CD14-positive monocyte (primary cell): Measurements from ENCODE around the gene TMEM150C. TPM values are rescaled to one million over a fixed set of nuclear protein-coding genes. Genes with fewer than 3 reads are reported as not detected.
"Not testable (repeated sequence)": the region's sequence is repeated elsewhere in the genome, so short reads cannot be mapped to it uniquely, and the experiment has no call there.

Experiments used
- DNase-seq, 3 donors: peaks; one replicate each; pipeline ENCODE4 v3.0.0-alpha.2; 2011 to 2022
- H2AFZ ChIP-seq: 2 replicates; pipeline ENCODE4 v1.6.0; 2012; ENCODE audit warnings: mild to moderate bottlenecking, low read depth, low read length, inconsistent platforms; ENCODE audit not compliant: insufficient read depth, poor library complexity, severe bottlenecking
- H3K27ac ChIP-seq, 2 donors: 1 replicate in 1 of 2; 2 replicates in 1 of 2; pipeline ENCODE4 v1.5.1; 2012 to 2013; ENCODE audit warnings: low read length in 2 of 2, control low read depth in 1 of 2, inconsistent platforms in 1 of 2, low read depth in 1 of 2, mild to moderate bottlenecking in 1 of 2
- H3K27me3 ChIP-seq, 2 donors: one replicate each; pipeline versions ENCODE4 v1.6.0 to v1.6.1; 2011 to 2013; ENCODE audit warnings: low read length in 2 of 2; ENCODE audit not compliant: control insufficient read depth in 2 of 2, insufficient read depth in 2 of 2
- H3K36me3 ChIP-seq, 2 donors: replicated peaks in 1 of 2; 1 replicate in 1 of 2; 2 replicates in 1 of 2; pipeline versions ENCODE4 v1.5.1 to v1.6.1; 2012 to 2013; ENCODE audit warnings: low read length in 2 of 2, control low read depth in 1 of 2, inconsistent platforms in 1 of 2, mild to moderate bottlenecking in 1 of 2; ENCODE audit not compliant: insufficient read depth in 2 of 2, control insufficient read depth in 1 of 2
- H3K4me1 ChIP-seq, 2 donors: 1 replicate in 1 of 2; 2 replicates in 1 of 2; pipeline versions ENCODE4 v1.5.1 to v1.6.1; 2012 to 2013; ENCODE audit warnings: low read length in 2 of 2, control low read depth in 1 of 2, inconsistent platforms in 1 of 2, mild to moderate bottlenecking in 1 of 2, moderate library complexity in 1 of 2; ENCODE audit not compliant: insufficient read depth in 2 of 2, control insufficient read depth in 1 of 2
- H3K4me2 ChIP-seq: replicated peaks from 2 replicates; pipeline ENCODE3; 2012; ENCODE audit warnings: low read length, moderate library complexity, mild to moderate bottlenecking; ENCODE audit not compliant: poor library complexity, severe bottlenecking; ENCODE audit errors: extremely low read depth
- H3K4me3 ChIP-seq, 3 experiments: fragments of 200-600 bp in 1 of 3; sonication (generic) in 1 of 3; replicated peaks in 1 of 3; 1 replicate in 2 of 3; 2 replicates in 1 of 3; pipeline ENCODE4 v1.5.1; 2011 to 2013; ENCODE audit warnings: low read length in 3 of 3, mild to moderate bottlenecking in 3 of 3, control low read depth in 2 of 3, low read depth in 2 of 3, inconsistent platforms in 1 of 3, moderate library complexity in 1 of 3
- H3K79me2 ChIP-seq: 2 replicates; pipeline ENCODE4 v1.6.0; 2012; ENCODE audit warnings: mild to moderate bottlenecking, control low read depth, inconsistent platforms, low read length, moderate library complexity; ENCODE audit not compliant: insufficient read depth
- H3K9ac ChIP-seq: 2 replicates; pipeline ENCODE4 v1.6.0; 2017; ENCODE audit warnings: low read length, mild to moderate bottlenecking; ENCODE audit not compliant: insufficient read depth, poor library complexity, severe bottlenecking
- H3K9me3 ChIP-seq, 2 donors: replicated peaks in 1 of 2; 1 replicate in 1 of 2; 2 replicates in 1 of 2; pipeline versions ENCODE4 v1.5.1 to v1.6.1; 2012 to 2013; ENCODE audit warnings: low read length in 2 of 2, control low read depth in 1 of 2; ENCODE audit not compliant: control insufficient read depth in 1 of 2, insufficient read depth in 1 of 2
- H4K20me1 ChIP-seq: 2 replicates; pipeline ENCODE4 v1.6.0; 2012; ENCODE audit warnings: mild to moderate bottlenecking, low read length, control low read depth, moderate library complexity; ENCODE audit not compliant: insufficient read depth
- H3K27ac Mint-ChIP-seq, 7 donors: one replicate each; pipeline ENCODE4 v1.8.0; 2020; ENCODE audit warnings: mild to moderate bottlenecking in 7 of 7, mixed read lengths in 7 of 7, moderate library complexity in 6 of 7, inconsistent platforms in 2 of 7
- H3K27me3 Mint-ChIP-seq, 3 donors: one replicate each; pipeline ENCODE4 v1.8.0; 2021 to 2022; ENCODE audit warnings: low read depth in 3 of 3, mild to moderate bottlenecking in 3 of 3, mixed read lengths in 3 of 3, moderate library complexity in 3 of 3, inconsistent platforms in 1 of 3
- H3K36me3 Mint-ChIP-seq, 2 donors: one replicate each; pipeline ENCODE4 v1.8.0; 2020; ENCODE audit warnings: mixed read lengths in 2 of 2, inconsistent platforms in 1 of 2, mild to moderate bottlenecking in 1 of 2
- H3K4me1 Mint-ChIP-seq: one replicate; pipeline ENCODE4 v1.8.0; 2020; ENCODE audit warnings: mild to moderate bottlenecking, mixed read lengths
- H3K4me3 Mint-ChIP-seq, 2 donors: one replicate each; pipeline ENCODE4 v1.8.0; 2020; ENCODE audit warnings: mild to moderate bottlenecking in 2 of 2, mixed read lengths in 2 of 2, moderate library complexity in 1 of 2
- H3K9me3 Mint-ChIP-seq, 7 donors: one replicate each; pipeline ENCODE4 v1.8.0; 2020 to 2022; ENCODE audit warnings: mixed read lengths in 7 of 7, mild to moderate bottlenecking in 6 of 7, moderate library complexity in 6 of 7, inconsistent platforms in 2 of 7
- WGBS: methylation state at CpG from one replicate; pipeline ENCODE4 v1.1.5; 2013; ENCODE audit warnings: missing lambda C conversion rate; ENCODE audit not compliant: insufficient coverage; 5-methylcytosine and 5-hydroxymethylcytosine counted together
- intact Hi-C, 2 donors: fragments of 100-400 bp; cut with micrococcal nuclease; formaldehyde crosslinking; loops; one replicate each; pipeline versions ENCODE4 v1.15.0 to v1.15.1; 2023
- polyA plus RNA-seq, 3 donors: library from polyadenylated mRNA; depleted of rRNA in 1 of 3; unstranded in 2 of 3; stranded (reverse) in 1 of 3; fragments of 300-500 nt in 2 of 3; fragments of >200 nt in 1 of 3; fragmentation: Illumina TruSeq in 2 of 3; gene quantifications; 1 replicate in 2 of 3; 2 replicates in 1 of 3; pipeline ENCODE4 v1.2.3, GENCODE V29; 2012 to 2021
- TF ChIP-seq, protein P1 (sequence below): fragments of 200-600 bp; IDR thresholded peaks from one replicate; pipeline ENCODE4 v1.8.0; 2022; ENCODE audit warnings: antibody characterized with exemption, mild to moderate bottlenecking

The TMEM150C gene
- polyA plus RNA-seq, 3 donors = not detected

GRCh38 chr4:82551734-82552133 lies 10.1 kb downstream of the TMEM150C start:
- Histone ChIP-seq H3K27me3 (peaks cover 0 to 3% of the 10 kb centered on the region in 2 donors), H3K9ac (no peak overlapping the region), H3K9me3 (no peaks in the 10 kb centered on the region), H3K4me3 (no peak overlapping the region), H3K27ac (no peak overlapping the region), H3K4me1 (no peaks in the 10 kb centered on the region), H3K79me2 (no peaks in the 10 kb centered on the region), H3K36me3 (no peaks in the 10 kb centered on the region), H3K4me2 (no peak overlapping the region), H4K20me1 (no peaks in the 10 kb centered on the region), H2AFZ (no peak overlapping the region)
- Mint-ChIP-seq H3K36me3 (no peaks in the 10 kb centered on the region), H3K27me3 (peaks cover 2 to 9% (median 3%) of the 10 kb centered on the region in 3 donors), H3K27ac (no peak overlapping the region), H3K4me3 (no peak overlapping the region), H3K4me1 (no peaks in the 10 kb centered on the region), H3K9me3 (peaks cover 6 to 16% (median 10%) of the 10 kb centered on the region in 7 donors)
- DNase-seq = no peak
- TF ChIP-seq, protein P1, sequence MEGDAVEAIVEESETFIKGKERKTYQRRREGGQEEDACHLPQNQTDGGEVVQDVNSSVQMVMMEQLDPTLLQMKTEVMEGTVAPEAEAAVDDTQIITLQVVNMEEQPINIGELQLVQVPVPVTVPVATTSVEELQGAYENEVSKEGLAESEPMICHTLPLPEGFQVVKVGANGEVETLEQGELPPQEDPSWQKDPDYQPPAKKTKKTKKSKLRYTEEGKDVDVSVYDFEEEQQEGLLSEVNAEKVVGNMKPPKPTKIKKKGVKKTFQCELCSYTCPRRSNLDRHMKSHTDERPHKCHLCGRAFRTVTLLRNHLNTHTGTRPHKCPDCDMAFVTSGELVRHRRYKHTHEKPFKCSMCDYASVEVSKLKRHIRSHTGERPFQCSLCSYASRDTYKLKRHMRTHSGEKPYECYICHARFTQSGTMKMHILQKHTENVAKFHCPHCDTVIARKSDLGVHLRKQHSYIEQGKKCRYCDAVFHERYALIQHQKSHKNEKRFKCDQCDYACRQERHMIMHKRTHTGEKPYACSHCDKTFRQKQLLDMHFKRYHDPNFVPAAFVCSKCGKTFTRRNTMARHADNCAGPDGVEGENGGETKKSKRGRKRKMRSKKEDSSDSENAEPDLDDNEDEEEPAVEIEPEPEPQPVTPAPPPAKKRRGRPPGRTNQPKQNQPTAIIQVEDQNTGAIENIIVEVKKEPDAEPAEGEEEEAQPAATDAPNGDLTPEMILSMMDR = no peak
- intact Hi-C loops = no loop called here
- WGBS = 100% methylated on average over 1 of the region's 2 CpGs

GRCh38 chr4:82547850-82548249 lies 13.9 kb downstream of the TMEM150C start:
- peaks cover 2 to 14% (median 3%) of the 10 kb centered on the region in 3 donors for H3K27me3 Mint-ChIP-seq

More at GRCh38 chr4:82547850-82548249, 13.9 kb downstream of the TMEM150C start:
- H3K27ac ChIP-seq, H3K4me1 Mint-ChIP-seq, H3K79me2 ChIP-seq, H3K4me1 ChIP-seq, H3K9ac ChIP-seq, H3K9me3 ChIP-seq, H3K36me3 ChIP-seq, H3K27me3 ChIP-seq, H3K36me3 Mint-ChIP-seq, intact Hi-C loops, H3K4me3 ChIP-seq, DNase-seq, H2AFZ ChIP-seq, H3K4me2 ChIP-seq, H4K20me1 ChIP-seq, H3K27ac Mint-ChIP-seq, H3K4me3 Mint-ChIP-seq: not testable (repeated sequence)
- 94% methylated on average over 2 of the region's 3 CpGs for WGBS
- peaks cover 6 to 20% (median 10%) of the 10 kb centered on the region in 7 donors for H3K9me3 Mint-ChIP-seq
